Measurements from ENCODE around the gene CD74. TPM values are rescaled to one million over a fixed set of nuclear protein-coding genes. Genes with fewer than 3 reads are reported as not detected.
A peak's percentile ranks its signal among the peaks of the same experiment; 100 is the strongest.

Gene CD74
- total and polyA plus RNA-seq, 10 of the 15 experiments (the other 5 are each of a cell fraction or from before 2014, with no cell fraction given): 1,387 to 11,063 (median 3,922) TPM

DNA sequence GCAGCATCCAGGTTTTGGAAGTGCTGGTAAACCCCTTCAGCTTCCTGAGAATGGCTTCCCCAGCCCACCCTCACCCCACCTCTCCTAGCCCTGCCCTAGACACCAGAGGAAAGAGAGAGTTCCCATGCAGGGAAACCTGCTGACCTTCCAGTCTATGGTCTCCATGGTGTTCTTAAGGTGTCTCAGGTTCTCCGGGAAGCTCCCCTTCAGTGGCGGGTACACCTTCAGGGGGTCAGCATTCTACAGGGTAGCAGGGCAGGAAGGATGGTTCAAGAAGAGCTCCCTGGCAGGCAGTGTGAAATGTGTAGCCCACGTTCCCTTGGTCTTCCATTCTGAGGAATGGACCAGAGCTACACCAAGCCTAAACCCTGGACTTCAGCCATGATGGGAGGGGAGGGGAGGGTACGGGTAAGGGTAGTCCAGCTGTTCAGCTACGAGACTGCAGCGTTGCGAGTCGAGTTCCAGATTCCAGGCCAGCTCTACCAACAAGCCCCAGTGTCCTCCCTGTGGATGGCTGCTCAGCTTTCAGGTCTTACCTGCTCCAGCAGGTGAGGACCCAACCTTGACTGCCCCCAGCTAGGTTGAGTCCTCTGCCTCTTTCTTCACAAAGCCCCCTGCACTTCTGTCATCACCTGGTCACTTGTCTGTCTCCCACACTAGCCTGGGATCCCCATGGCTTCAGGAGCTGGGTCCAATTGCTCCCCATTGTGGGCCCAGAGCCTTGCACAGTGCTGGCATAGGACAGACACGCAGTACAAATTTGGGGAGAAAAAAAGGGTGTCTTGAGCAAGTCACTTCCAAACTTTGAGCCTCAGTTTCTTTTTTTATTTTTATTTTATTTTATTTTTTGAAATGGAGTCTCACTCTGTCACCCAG is 7.5 kb downstream of the CD74 start (continued):
- TF ChIP-seq ZBED1 (IDR thresholded peaks at IDR 0.05; ENCODE audit: borderline replicate concordance): peak; percentile 34; the same call in 1 of the 2 replicates
- TF ChIP-seq POLR2AphosphoS5 (IDR thresholded peaks at IDR 0.05; ENCODE audit: low read length): peak; percentile 97
- no peak for TF ChIP-seq PML (IDR thresholded peaks at IDR 0.05; ENCODE audit: low read length)
- no peak for TF ChIP-seq PAX8 (IDR thresholded peaks at IDR 0.05)
- TF ChIP-seq BACH1 (IDR thresholded peaks at IDR 0.05; ENCODE audit: borderline replicate concordance): peak; percentile 70
- TF ChIP-seq, protein P1, sequence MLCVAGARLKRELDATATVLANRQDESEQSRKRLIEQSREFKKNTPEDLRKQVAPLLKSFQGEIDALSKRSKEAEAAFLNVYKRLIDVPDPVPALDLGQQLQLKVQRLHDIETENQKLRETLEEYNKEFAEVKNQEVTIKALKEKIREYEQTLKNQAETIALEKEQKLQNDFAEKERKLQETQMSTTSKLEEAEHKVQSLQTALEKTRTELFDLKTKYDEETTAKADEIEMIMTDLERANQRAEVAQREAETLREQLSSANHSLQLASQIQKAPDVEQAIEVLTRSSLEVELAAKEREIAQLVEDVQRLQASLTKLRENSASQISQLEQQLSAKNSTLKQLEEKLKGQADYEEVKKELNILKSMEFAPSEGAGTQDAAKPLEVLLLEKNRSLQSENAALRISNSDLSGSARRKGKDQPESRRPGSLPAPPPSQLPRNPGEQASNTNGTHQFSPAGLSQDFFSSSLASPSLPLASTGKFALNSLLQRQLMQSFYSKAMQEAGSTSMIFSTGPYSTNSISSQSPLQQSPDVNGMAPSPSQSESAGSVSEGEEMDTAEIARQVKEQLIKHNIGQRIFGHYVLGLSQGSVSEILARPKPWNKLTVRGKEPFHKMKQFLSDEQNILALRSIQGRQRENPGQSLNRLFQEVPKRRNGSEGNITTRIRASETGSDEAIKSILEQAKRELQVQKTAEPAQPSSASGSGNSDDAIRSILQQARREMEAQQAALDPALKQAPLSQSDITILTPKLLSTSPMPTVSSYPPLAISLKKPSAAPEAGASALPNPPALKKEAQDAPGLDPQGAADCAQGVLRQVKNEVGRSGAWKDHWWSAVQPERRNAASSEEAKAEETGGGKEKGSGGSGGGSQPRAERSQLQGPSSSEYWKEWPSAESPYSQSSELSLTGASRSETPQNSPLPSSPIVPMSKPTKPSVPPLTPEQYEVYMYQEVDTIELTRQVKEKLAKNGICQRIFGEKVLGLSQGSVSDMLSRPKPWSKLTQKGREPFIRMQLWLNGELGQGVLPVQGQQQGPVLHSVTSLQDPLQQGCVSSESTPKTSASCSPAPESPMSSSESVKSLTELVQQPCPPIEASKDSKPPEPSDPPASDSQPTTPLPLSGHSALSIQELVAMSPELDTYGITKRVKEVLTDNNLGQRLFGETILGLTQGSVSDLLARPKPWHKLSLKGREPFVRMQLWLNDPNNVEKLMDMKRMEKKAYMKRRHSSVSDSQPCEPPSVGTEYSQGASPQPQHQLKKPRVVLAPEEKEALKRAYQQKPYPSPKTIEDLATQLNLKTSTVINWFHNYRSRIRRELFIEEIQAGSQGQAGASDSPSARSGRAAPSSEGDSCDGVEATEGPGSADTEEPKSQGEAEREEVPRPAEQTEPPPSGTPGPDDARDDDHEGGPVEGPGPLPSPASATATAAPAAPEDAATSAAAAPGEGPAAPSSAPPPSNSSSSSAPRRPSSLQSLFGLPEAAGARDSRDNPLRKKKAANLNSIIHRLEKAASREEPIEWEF (IDR thresholded peaks at IDR 0.05; ENCODE audit: insufficient replicate concordance, low read depth, low read length): no peak
- no peak for TF ChIP-seq SMAD1 (IDR thresholded peaks at IDR 0.05; ENCODE audit: low read depth, partially characterized antibody)
- TF ChIP-seq, protein P2, sequence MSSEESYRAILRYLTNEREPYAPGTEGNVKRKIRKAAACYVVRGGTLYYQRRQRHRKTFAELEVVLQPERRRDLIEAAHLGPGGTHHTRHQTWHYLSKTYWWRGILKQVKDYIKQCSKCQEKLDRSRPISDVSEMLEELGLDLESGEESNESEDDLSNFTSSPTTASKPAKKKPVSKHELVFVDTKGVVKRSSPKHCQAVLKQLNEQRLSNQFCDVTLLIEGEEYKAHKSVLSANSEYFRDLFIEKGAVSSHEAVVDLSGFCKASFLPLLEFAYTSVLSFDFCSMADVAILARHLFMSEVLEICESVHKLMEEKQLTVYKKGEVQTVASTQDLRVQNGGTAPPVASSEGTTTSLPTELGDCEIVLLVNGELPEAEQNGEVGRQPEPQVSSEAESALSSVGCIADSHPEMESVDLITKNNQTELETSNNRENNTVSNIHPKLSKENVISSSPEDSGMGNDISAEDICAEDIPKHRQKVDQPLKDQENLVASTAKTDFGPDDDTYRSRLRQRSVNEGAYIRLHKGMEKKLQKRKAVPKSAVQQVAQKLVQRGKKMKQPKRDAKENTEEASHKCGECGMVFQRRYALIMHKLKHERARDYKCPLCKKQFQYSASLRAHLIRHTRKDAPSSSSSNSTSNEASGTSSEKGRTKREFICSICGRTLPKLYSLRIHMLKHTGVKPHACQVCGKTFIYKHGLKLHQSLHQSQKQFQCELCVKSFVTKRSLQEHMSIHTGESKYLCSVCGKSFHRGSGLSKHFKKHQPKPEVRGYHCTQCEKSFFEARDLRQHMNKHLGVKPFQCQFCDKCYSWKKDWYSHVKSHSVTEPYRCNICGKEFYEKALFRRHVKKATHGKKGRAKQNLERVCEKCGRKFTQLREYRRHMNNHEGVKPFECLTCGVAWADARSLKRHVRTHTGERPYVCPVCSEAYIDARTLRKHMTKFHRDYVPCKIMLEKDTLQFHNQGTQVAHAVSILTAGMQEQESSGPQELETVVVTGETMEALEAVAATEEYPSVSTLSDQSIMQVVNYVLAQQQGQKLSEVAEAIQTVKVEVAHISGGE (CRISPR knock-in tag; IDR thresholded peaks at IDR 0.05): no peak
- no peak for TF ChIP-seq CEBPB (IDR thresholded peaks at IDR 0.05; ENCODE audit: borderline replicate concordance in 1 of 2, low read depth in 2 of 2, low read length in 2 of 2)
- TF ChIP-seq POU2F2 (IDR thresholded peaks at IDR 0.05; ENCODE audit: borderline replicate concordance, low read depth, low read length): peak; percentile 59; the same call in 2 of the 3 replicates
- TF ChIP-seq CREM (IDR thresholded peaks at IDR 0.05; ENCODE audit: low read depth): 0 out of 2 replicates have a peak, but pooled peaks have one; percentile 20
- peak; percentile 45 for TF ChIP-seq YY1 (IDR thresholded peaks at IDR 0.05; ENCODE audit: low read depth, low read length)
- TF ChIP-seq, protein P3, sequence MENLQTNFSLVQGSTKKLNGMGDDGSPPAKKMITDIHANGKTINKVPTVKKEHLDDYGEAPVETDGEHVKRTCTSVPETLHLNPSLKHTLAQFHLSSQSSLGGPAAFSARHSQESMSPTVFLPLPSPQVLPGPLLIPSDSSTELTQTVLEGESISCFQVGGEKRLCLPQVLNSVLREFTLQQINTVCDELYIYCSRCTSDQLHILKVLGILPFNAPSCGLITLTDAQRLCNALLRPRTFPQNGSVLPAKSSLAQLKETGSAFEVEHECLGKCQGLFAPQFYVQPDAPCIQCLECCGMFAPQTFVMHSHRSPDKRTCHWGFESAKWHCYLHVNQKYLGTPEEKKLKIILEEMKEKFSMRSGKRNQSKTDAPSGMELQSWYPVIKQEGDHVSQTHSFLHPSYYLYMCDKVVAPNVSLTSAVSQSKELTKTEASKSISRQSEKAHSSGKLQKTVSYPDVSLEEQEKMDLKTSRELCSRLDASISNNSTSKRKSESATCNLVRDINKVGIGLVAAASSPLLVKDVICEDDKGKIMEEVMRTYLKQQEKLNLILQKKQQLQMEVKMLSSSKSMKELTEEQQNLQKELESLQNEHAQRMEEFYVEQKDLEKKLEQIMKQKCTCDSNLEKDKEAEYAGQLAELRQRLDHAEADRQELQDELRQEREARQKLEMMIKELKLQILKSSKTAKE (IDR thresholded peaks at IDR 0.05; ENCODE audit: low read depth, poor library complexity, severe bottlenecking): no peak
- TF ChIP-seq, protein P4, sequence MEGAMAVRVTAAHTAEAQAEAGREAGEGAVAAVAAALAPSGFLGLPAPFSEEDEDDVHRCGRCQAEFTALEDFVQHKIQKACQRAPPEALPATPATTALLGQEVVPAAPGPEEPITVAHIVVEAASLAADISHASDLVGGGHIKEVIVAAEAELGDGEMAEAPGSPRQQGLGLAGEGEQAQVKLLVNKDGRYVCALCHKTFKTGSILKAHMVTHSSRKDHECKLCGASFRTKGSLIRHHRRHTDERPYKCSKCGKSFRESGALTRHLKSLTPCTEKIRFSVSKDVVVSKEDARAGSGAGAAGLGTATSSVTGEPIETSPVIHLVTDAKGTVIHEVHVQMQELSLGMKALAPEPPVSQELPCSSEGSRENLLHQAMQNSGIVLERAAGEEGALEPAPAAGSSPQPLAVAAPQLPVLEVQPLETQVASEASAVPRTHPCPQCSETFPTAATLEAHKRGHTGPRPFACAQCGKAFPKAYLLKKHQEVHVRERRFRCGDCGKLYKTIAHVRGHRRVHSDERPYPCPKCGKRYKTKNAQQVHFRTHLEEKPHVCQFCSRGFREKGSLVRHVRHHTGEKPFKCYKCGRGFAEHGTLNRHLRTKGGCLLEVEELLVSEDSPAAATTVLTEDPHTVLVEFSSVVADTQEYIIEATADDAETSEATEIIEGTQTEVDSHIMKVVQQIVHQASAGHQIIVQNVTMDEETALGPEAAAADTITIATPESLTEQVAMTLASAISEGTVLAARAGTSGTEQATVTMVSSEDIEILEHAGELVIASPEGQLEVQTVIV (IDR thresholded peaks at IDR 0.05; ENCODE audit: borderline replicate concordance, partially characterized antibody): no peak
- no peak for TF ChIP-seq NFIC (IDR thresholded peaks at IDR 0.05; ENCODE audit: low read depth, low read length)

All from GM12878 (cell line).